Neuronal stem cell (in vitro differentiated cells): Measurements from ENCODE around the gene JAK1.

Experiments
- DNase-seq: peaks from one replicate; pipeline ENCODE4 v3.0.0-alpha.2; 2013; ENCODE audit warnings: low spot score
- H2AFZ ChIP-seq: one replicate; pipeline ENCODE4 v1.6.1; 2013; ENCODE audit warnings: mild to moderate bottlenecking, low read length, inconsistent platforms
- H2AK5ac ChIP-seq: 2 replicates; pipeline ENCODE4 v1.6.1; 2013; ENCODE audit warnings: low read depth, mild to moderate bottlenecking, inconsistent platforms, low read length, moderate library complexity, mixed read lengths
- H2BK120ac ChIP-seq: 2 replicates; pipeline ENCODE4 v1.6.1; 2013; ENCODE audit warnings: low read depth, mild to moderate bottlenecking, inconsistent platforms, low read length, moderate library complexity, mixed read lengths
- H2BK12ac ChIP-seq: one replicate; pipeline ENCODE4 v1.6.1; 2013; ENCODE audit warnings: low read length, inconsistent platforms
- H2BK15ac ChIP-seq: 2 replicates; pipeline ENCODE4 v1.6.1; 2013; ENCODE audit warnings: mild to moderate bottlenecking, low read length, inconsistent platforms, mixed read lengths
- H2BK5ac ChIP-seq: one replicate; pipeline ENCODE4 v1.6.1; 2013; ENCODE audit warnings: inconsistent platforms, mild to moderate bottlenecking, low read length, moderate library complexity
- H3K14ac ChIP-seq: one replicate; pipeline ENCODE4 v1.6.1; 2013; ENCODE audit warnings: low read length, inconsistent platforms
- H3K18ac ChIP-seq: 2 replicates; pipeline ENCODE4 v1.6.1; 2013; ENCODE audit warnings: low read length, inconsistent platforms
- H3K23ac ChIP-seq: 2 replicates; pipeline ENCODE4 v1.6.1; 2013; ENCODE audit warnings: low read depth, mild to moderate bottlenecking, mixed read lengths, low read length, inconsistent platforms; ENCODE audit not compliant: poor library complexity
- H3K27ac ChIP-seq: replicated peaks from 3 replicates; pipeline ENCODE4 v1.5.1; 2013; ENCODE audit warnings: low read length, inconsistent platforms
- H3K27me3 ChIP-seq, 3 experiments: 2 replicates each; pipeline ENCODE4 v1.6.1; 2013; ENCODE audit warnings: low read length in 3 of 3, mild to moderate bottlenecking in 2 of 3, inconsistent platforms in 1 of 3, low read depth in 1 of 3, mixed read lengths in 1 of 3, moderate library complexity in 1 of 3; ENCODE audit not compliant: control insufficient read depth in 3 of 3, insufficient read depth in 3 of 3
- H3K36me3 ChIP-seq, 2 donors: replicated peaks in 1 of 2; 2 replicates each; pipeline ENCODE4 v1.6.1; 2013; ENCODE audit warnings: low read length in 2 of 2; ENCODE audit not compliant: control insufficient read depth in 2 of 2, insufficient read depth in 2 of 2
- H3K4ac ChIP-seq: 2 replicates; pipeline ENCODE4 v1.6.1; 2013; ENCODE audit warnings: inconsistent platforms, mild to moderate bottlenecking, low read length, moderate library complexity
- H3K4me1 ChIP-seq, 2 donors: 1 replicate in 1 of 2; 2 replicates in 1 of 2; pipeline ENCODE4 v1.6.1; 2013; ENCODE audit warnings: low read length in 2 of 2, low read depth in 1 of 2; ENCODE audit not compliant: control insufficient read depth in 2 of 2, insufficient read depth in 1 of 2
- H3K4me2 ChIP-seq: one replicate; pipeline ENCODE4 v1.6.1; 2013; ENCODE audit warnings: mild to moderate bottlenecking, low read length, inconsistent platforms; ENCODE audit not compliant: insufficient read depth, poor library complexity, severe bottlenecking
- H3K4me3 ChIP-seq, 2 donors: 2 replicates each; pipeline ENCODE4 v1.5.1; 2013; ENCODE audit warnings: low read length in 2 of 2, mild to moderate bottlenecking in 2 of 2, inconsistent platforms in 1 of 2, moderate library complexity in 1 of 2
- H3K79me1 ChIP-seq: one replicate; pipeline ENCODE4 v1.6.1; 2013; ENCODE audit warnings: low read depth, mild to moderate bottlenecking, inconsistent platforms, low read length, moderate library complexity
- H3K9ac ChIP-seq: one replicate; pipeline ENCODE4 v1.6.1; 2013; ENCODE audit warnings: mild to moderate bottlenecking, low read depth, low read length, inconsistent platforms; ENCODE audit not compliant: poor library complexity
- H3K9me3 ChIP-seq, 2 donors: replicated peaks in 1 of 2; 2 replicates each; pipeline versions ENCODE3 to v1.6.1; 2013; ENCODE audit warnings: low read length in 2 of 2, mild to moderate bottlenecking in 2 of 2, inconsistent platforms in 1 of 2, low read depth in 1 of 2, mixed read lengths in 1 of 2, moderate library complexity in 1 of 2; ENCODE audit not compliant: control insufficient read depth in 2 of 2, insufficient read depth in 1 of 2
- H4K8ac ChIP-seq: one replicate; pipeline ENCODE4 v1.6.1; 2013; ENCODE audit warnings: low read depth, mild to moderate bottlenecking, inconsistent platforms, low read length, moderate library complexity
- H4K91ac ChIP-seq: one replicate; pipeline ENCODE4 v1.6.1; 2013; ENCODE audit warnings: low read length, low read depth, mild to moderate bottlenecking, inconsistent platforms; ENCODE audit not compliant: poor library complexity
- WGBS, 2 donors: extraction: QIAGEN DNeasy Blood & Tissue Kit; methylation state at CpG; one replicate each; pipeline ENCODE4 v1.1.7; 2013; ENCODE audit warnings: missing lambda C conversion rate in 2 of 2, mixed read lengths in 1 of 2; ENCODE audit not compliant: insufficient read length in 2 of 2, insufficient replicate concordance in 1 of 2; ENCODE audit errors: extremely low coverage in 2 of 2; 5-methylcytosine and 5-hydroxymethylcytosine counted together

The JAK1 gene

DNA sequence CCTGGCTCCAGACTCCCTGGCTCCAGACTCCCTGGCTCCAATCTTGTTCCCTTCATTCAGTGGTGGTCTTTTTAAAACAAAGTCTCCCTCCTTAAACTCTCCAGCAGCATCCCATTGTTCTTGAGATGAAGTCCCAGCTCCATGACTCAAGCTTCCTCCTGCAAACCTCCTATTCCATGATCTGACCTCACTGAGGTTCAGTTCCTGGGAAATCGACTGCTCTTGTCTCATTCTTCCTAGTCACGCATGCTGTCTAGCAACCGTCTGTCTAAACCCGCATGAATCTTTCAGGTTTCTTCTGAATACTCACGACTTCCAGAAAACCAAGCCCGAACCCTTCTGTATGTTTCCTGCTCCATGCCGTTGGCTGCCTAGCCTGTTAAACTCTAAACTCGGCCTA is 129.5 kb downstream of the JAK1 start:
- no peak overlapping the region for H3K23ac ChIP-seq
- H3K79me1 ChIP-seq = no peaks in the 10 kb centered on the region
- no peak overlapping the region for H3K14ac ChIP-seq
- no peak for DNase-seq
- H2BK120ac ChIP-seq = no peak overlapping the region
- H3K27ac ChIP-seq = no peak overlapping the region
- H4K91ac ChIP-seq = no peak overlapping the region
- no peaks in the 10 kb centered on the region for H3K27me3 ChIP-seq
- peak overlapping the region; percentile 11 for H3K4me2 ChIP-seq
- no peak overlapping the region for H4K8ac ChIP-seq
- no peaks in the 10 kb centered on the region for H3K9me3 ChIP-seq
- H2BK15ac ChIP-seq = no peak overlapping the region
- H2BK5ac ChIP-seq = no peak overlapping the region
- H3K4ac ChIP-seq = no peak overlapping the region
- no CpG with 5 or more reads among the region's 8 CpGs for WGBS, 2 donors
- H2BK12ac ChIP-seq = no peak overlapping the region
- H3K9ac ChIP-seq = no peak overlapping the region
- no peak overlapping the region for H3K4me3 ChIP-seq
- peaks cover 0 to 89% of the 10 kb centered on the region in 2 donors for H3K36me3 ChIP-seq
- H2AK5ac ChIP-seq = no peak overlapping the region
- peaks cover 0 to 17% of the 10 kb centered on the region in 2 donors for H3K4me1 ChIP-seq
- no peak overlapping the region for H2AFZ ChIP-seq
- H3K18ac ChIP-seq = no peak overlapping the region

DNA sequence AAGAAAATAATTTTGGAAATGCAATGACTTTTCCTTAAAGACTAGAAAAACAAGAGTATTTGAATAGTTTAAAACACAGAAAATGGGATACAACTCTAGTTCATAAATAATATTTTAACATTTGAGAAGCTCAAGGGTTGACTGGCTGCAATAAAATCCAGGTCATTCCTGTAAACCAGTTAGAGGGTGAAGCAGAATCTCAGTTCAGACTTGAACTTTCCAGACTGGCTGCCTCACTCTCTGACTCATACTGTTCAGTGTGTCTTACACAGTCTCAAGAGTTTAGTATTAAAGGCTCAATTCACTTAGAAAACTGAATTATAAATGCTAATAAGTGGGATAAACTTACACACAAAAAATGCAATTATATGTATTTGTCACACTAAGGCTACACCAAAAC is 131.6 kb downstream of the JAK1 start:
- no peak overlapping the region for H2BK5ac ChIP-seq
- H3K14ac ChIP-seq = no peak overlapping the region
- H3K9me3 ChIP-seq = no peaks in the 10 kb centered on the region
- H2BK12ac ChIP-seq = no peak overlapping the region
- no peak overlapping the region for H3K4me3 ChIP-seq
- no peak overlapping the region for H2BK120ac ChIP-seq
- no peak overlapping the region for H3K4me2 ChIP-seq
- H3K4me1 ChIP-seq = peaks cover 0 to 11% of the 10 kb centered on the region in 2 donors
- no peak overlapping the region for H2BK15ac ChIP-seq
- H3K27ac ChIP-seq = no peak overlapping the region
- H3K4ac ChIP-seq = no peak overlapping the region
- peaks cover 0 to 94% of the 10 kb centered on the region in 2 donors for H3K36me3 ChIP-seq
- no peak overlapping the region for H2AK5ac ChIP-seq
- no peaks in the 10 kb centered on the region for H3K79me1 ChIP-seq
- no peak overlapping the region for H3K23ac ChIP-seq
- no peak overlapping the region for H2AFZ ChIP-seq
- no peaks in the 10 kb centered on the region for H3K27me3 ChIP-seq
- no peak overlapping the region for H3K18ac ChIP-seq
- H3K9ac ChIP-seq = no peak overlapping the region
- H4K8ac ChIP-seq = no peak overlapping the region
- no peak overlapping the region for H4K91ac ChIP-seq
- no peak for DNase-seq

DNA sequence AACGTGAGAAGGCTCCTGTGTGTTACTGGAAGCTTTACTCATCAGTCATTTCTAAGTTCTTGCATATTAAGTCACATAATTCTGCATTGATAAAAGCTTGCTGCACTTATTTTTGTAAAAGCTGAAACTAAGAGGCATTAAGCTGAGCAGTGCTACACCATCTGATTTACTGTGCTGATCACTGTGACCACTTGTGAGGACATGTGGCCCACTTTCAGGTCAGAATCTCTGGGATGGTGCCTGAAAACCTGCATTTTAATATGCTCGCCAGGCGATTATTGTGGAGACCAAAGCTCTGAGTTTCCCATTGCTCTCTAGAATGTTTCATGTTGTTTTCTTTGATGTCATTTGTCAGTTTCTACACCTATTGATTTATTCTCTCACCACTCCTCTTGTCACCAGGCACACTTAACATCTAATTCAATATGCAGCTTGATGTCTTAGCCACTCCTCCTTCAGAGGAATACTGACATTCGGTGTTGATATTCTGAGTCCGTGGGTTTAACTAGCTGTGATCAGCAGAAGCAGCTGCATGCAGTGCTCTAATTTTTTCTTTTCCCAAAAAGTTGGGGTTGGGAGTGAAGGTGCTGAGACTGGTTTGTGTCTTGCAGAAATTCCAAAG is 136.2 kb downstream of the JAK1 start:
- WGBS, 2 donors = no CpG with 5 or more reads among the region's 5 CpGs
- peaks cover 0 to 53% of the 10 kb centered on the region in 2 donors for H3K36me3 ChIP-seq
- no peak overlapping the region for H3K4me2 ChIP-seq
- no peak overlapping the region for H3K9ac ChIP-seq
- no peaks in the 10 kb centered on the region for H3K79me1 ChIP-seq
- no peaks in the 10 kb centered on the region for H3K9me3 ChIP-seq
- no peak overlapping the region for H2BK120ac ChIP-seq
- H3K23ac ChIP-seq = no peak overlapping the region
- H2AK5ac ChIP-seq = no peak overlapping the region
- H2AFZ ChIP-seq = no peak overlapping the region
- H3K4ac ChIP-seq = no peak overlapping the region
- DNase-seq = no peak
- H3K27me3 ChIP-seq = peaks cover 0 to 2% (median 0%) of the 10 kb centered on the region in 3 experiments
- H3K14ac ChIP-seq = no peak overlapping the region
- no peak overlapping the region for H3K18ac ChIP-seq
- H3K4me3 ChIP-seq = no peak overlapping the region
- H4K91ac ChIP-seq = no peak overlapping the region
- H3K27ac ChIP-seq = no peak overlapping the region
- no peak overlapping the region for H2BK5ac ChIP-seq
- H2BK15ac ChIP-seq = no peak overlapping the region
- H2BK12ac ChIP-seq = no peak overlapping the region
- H3K4me1 ChIP-seq = peaks cover 0 to 5% of the 10 kb centered on the region in 2 donors
- no peak overlapping the region for H4K8ac ChIP-seq

DNA sequence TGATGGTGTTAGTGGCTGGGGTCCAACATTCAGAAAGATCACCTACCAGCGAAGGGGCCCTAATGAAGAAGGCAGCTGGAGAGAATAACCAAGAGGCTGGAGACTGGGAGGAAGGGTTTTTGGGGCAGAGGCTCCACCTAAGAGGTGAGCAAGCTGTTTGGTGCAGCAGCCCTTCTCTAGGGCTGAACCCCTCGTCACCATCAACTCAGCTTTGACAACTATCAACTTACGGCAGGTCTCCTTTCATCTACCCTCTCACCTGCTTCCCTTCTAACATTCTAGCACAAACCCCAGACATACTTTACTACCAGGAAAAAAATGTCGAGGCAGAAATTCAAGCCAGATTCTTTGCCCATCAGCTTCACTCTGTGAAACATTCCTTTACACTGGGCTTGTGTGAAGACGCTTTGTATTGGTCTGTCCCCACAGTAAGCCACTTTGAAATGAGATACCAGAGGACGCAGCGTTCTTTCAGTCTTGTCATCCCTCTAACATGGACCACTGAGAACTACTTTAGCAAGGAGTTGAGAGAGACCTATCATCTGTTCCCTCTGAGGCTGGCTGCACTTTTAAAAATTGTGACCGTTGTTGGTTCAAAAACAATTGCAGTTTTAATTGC is 136.8 kb downstream of the JAK1 start:
- Histone ChIP-seq H3K36me3 (peaks cover 0 to 47% of the 10 kb centered on the region in 2 donors), H3K79me1 (no peaks in the 10 kb centered on the region), H3K27ac (no peak overlapping the region), H4K8ac (no peak overlapping the region), H3K9me3 (no peaks in the 10 kb centered on the region), H4K91ac (no peak overlapping the region), H2AFZ (no peak overlapping the region), H3K18ac (no peak overlapping the region), H3K27me3 (peaks cover 0 to 2% (median 0%) of the 10 kb centered on the region in 3 experiments), H3K4me3 (no peak overlapping the region), H3K23ac (no peak overlapping the region), H3K4me2 (no peak overlapping the region), H2BK5ac (no peak overlapping the region), H2BK15ac (no peak overlapping the region), H2BK120ac (no peak overlapping the region), H3K9ac (no peak overlapping the region), H3K14ac (no peak overlapping the region), H3K4ac (no peak overlapping the region), H2AK5ac (no peak overlapping the region), H3K4me1 (peaks cover 0 to 5% of the 10 kb centered on the region in 2 donors), H2BK12ac (no peak overlapping the region)
- DNase-seq = peak; percentile 14
- no CpG with 5 or more reads among the region's 8 CpGs for WGBS, 2 donors
